MM.1S (cell line): ENCODE data around the gene MEG3.

Experiments
- DNase-seq: peaks from one replicate; pipeline ENCODE4 v3.0.0-alpha.2; 2015
- H2AFZ ChIP-seq: fragments of 300-600 bp; sonication (generic); 2 replicates; pipeline ENCODE4 v1.6.0; 2016; ENCODE audit warnings: antibody characterized with exemption, low read length
- H3F3A ChIP-seq: fragments of 300-600 bp; sonication (generic); 2 replicates; pipeline ENCODE4 v1.6.1; 2016; ENCODE audit warnings: mild to moderate bottlenecking, antibody characterized with exemption, low read length, moderate library complexity, mixed read lengths; ENCODE audit not compliant: insufficient read depth
- H3K27ac ChIP-seq: fragments of 300-600 bp; sonication (generic); 2 replicates; pipeline ENCODE4 v1.5.1; 2016; ENCODE audit warnings: mild to moderate bottlenecking, low read length
- H3K27me3 ChIP-seq: fragments of 300-600 bp; sonication (generic); replicated peaks from 2 replicates; pipeline ENCODE4 v1.6.0; 2016; ENCODE audit warnings: low read length; ENCODE audit not compliant: insufficient read depth
- H3K36me3 ChIP-seq: fragments of 300-600 bp; sonication (generic); replicated peaks from 2 replicates; pipeline ENCODE4 v1.6.1; 2016; ENCODE audit warnings: mild to moderate bottlenecking, low read length, mixed read lengths; ENCODE audit not compliant: insufficient read depth
- H3K4me1 ChIP-seq: fragments of 300-600 bp; sonication (generic); 2 replicates; pipeline ENCODE4 v1.6.1; 2016; ENCODE audit warnings: low read length, mixed read lengths
- H3K4me2 ChIP-seq: fragments of 300-600 bp; sonication (generic); 2 replicates; pipeline ENCODE4 v1.6.0; 2016; ENCODE audit warnings: low read depth, low read length
- H3K4me3 ChIP-seq: fragments of 300-600 bp; sonication (generic); 2 replicates; pipeline ENCODE4 v1.5.1; 2016; ENCODE audit warnings: low read length, mixed read lengths
- H3K79me2 ChIP-seq: fragments of 300-600 bp; sonication (generic); 2 replicates; pipeline ENCODE4 v1.6.1; 2016; ENCODE audit warnings: mixed run types, low read length, mixed read lengths
- H3K9ac ChIP-seq: fragments of 300-600 bp; sonication (generic); 2 replicates; pipeline ENCODE4 v1.6.1; 2016; ENCODE audit warnings: low read length, mixed read lengths
- H3K9me2 ChIP-seq: fragments of 300-600 bp; sonication (generic); replicated peaks from 2 replicates; pipeline ENCODE4 v1.6.1; 2016; ENCODE audit warnings: mild to moderate bottlenecking, low read length, mixed read lengths; ENCODE audit not compliant: insufficient read depth
- H3K9me3 ChIP-seq: fragments of 300-600 bp; sonication (generic); replicated peaks from 2 replicates; pipeline ENCODE4 v1.6.1; 2016; ENCODE audit warnings: mild to moderate bottlenecking, low read length, mixed read lengths; ENCODE audit not compliant: insufficient read depth
- H4K20me1 ChIP-seq: fragments of 300-600 bp; sonication (generic); 2 replicates; pipeline ENCODE4 v1.6.1; 2016; ENCODE audit warnings: mild to moderate bottlenecking, low read length, moderate library complexity, mixed read lengths; ENCODE audit not compliant: insufficient read depth
- CTCF ChIP-seq: fragments of 300-600 bp; sonication (generic); IDR thresholded peaks from 2 replicates; pipeline ENCODE4 v1.5.1; 2016; ENCODE audit warnings: antibody characterized with exemption, low read length, mixed read lengths
- EZH2 ChIP-seq: fragments of 300-600 bp; sonication (generic); optimal IDR thresholded peaks from 2 replicates; pipeline ENCODE3; 2017; ENCODE audit warnings: low read depth, mild to moderate bottlenecking, antibody characterized with exemption, low read length, mixed read lengths
- EZH2phosphoT487 ChIP-seq: fragments of 300-600 bp; sonication (generic); IDR thresholded peaks from 2 replicates; pipeline ENCODE4 v1.6.1; 2018; ENCODE audit warnings: antibody characterized with exemption, low read length

The MEG3 gene

DNA sequence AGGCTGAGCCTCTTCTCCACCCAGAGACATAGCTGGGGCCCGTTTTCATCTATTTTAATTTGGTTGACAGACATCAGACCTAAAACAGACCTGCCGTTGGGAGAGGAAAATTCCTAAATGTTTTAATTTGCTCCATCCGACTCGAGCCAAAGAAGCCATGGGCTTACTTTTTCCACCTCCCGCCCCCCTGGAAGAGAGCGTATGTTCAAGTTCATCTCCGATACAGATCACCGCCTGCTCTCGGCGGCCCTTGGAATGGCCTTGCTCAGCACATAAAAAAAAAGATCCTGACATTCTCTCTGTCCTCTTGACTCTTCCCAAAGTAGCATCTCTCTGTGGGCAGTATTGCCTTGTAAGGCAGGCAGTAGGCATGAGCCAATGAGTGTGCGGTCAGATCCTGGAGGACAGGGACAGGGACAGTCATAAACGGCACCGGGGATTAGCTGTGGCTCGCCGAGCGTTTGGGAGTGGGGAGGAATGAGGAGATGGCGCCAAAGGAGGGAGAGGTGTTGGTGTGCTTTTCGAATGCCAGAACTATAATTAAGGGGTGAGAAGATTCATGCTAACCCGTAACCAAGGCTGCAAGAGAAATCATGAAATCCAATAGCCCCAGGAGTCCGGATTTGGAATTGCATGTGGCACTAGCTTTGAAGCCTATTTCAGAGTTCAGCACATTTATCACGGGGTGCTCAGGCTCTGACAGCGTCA lies 47.9 kb upstream of the MEG3 start:
- Histone ChIP-seq H3K27ac (no peak overlapping the region), H3K27me3 (peaks cover 35% of the 10 kb centered on the region), H3K4me2 (no peak overlapping the region), H3K9me2 (no peaks in the 10 kb centered on the region), H4K20me1 (no peaks in the 10 kb centered on the region), H2AFZ (no peak overlapping the region), H3K4me3 (no peak overlapping the region), H3K9me3 (no peaks in the 10 kb centered on the region), H3F3A (no peaks in the 10 kb centered on the region), H3K4me1 (no peaks in the 10 kb centered on the region), H3K9ac (no peak overlapping the region), H3K36me3 (no peaks in the 10 kb centered on the region), H3K79me2 (no peaks in the 10 kb centered on the region)
- no peak for DNase-seq
- TF ChIP-seq CTCF (no peak), EZH2phosphoT487 (no peak), EZH2 (no peak)

DNA sequence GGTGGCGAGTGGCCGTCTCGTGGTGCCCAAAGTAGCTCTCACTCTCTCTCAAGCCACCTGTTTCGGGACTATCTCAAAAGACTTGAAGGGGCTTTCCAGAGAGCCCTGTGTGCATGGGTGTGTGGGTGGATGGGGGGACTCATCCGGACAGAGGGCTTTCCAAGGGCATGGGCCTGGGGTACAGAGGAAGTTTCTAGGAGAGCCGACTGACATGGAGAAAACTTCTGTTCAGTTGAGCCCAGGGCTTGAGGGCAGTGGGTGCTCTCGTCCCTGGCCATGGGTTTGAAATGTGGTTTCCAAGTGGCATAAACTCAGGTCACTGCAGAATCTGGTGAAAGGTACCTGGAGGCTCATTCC lies 47.4 kb upstream of the MEG3 start:
- no peaks in the 10 kb centered on the region for H3K79me2 ChIP-seq
- H2AFZ ChIP-seq: no peak overlapping the region
- no peak overlapping the region for H3K9ac ChIP-seq
- no peak for DNase-seq
- no peak overlapping the region for H3K4me3 ChIP-seq
- H3K27ac ChIP-seq: no peak overlapping the region
- no peaks in the 10 kb centered on the region for H3K4me1 ChIP-seq
- H3K9me3 ChIP-seq: no peaks in the 10 kb centered on the region
- TF ChIP-seq EZH2phosphoT487: no peak
- TF ChIP-seq CTCF: no peak
- no peak for TF ChIP-seq EZH2
- H3K36me3 ChIP-seq: no peaks in the 10 kb centered on the region
- H3K9me2 ChIP-seq: no peaks in the 10 kb centered on the region
- H3K4me2 ChIP-seq: no peak overlapping the region
- H3F3A ChIP-seq: no peaks in the 10 kb centered on the region
- no peaks in the 10 kb centered on the region for H4K20me1 ChIP-seq
- peaks cover 39% of the 10 kb centered on the region for H3K27me3 ChIP-seq

DNA sequence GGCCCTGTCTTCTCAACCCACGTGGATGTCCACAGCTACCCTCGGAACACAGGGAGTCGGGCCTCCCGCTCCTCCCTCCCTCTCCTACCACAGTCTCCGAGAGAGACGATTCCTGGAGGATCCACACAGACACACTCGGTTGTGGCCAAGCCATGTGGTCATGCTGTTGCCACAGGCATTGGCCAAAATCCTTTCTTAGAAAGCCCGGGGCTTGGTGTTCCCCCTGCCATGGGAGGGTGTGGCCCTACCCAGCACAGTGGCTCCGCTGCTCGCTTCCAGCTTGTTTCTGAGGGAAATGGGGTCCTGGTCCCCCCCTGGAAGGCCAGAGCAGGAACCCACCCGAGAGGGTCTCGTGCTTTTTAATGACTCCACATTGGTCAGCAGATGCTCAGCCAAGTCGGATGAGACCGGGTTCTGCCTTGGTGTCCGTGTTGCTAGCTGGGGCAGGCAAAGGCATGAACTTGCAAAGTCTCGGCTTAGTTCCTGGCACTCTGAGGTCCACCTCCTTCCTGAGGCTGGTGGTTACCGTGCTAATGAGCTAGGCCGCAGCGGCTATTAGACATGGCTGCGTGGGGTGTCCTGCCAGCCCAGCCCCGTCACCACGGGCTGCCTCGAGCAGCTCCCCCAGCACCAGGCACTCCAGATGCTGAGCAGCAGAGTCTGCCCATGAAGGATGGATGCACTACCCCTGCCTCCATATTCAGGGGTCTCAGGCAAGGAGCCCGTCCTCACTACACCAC lies 46.8 kb upstream of the MEG3 start:
- H3K9ac ChIP-seq: no peak overlapping the region
- no peak for TF ChIP-seq EZH2
- TF ChIP-seq EZH2phosphoT487: no peak
- TF ChIP-seq CTCF: no peak
- DNase-seq: no peak
- no peaks in the 10 kb centered on the region for H3K9me2 ChIP-seq
- H3K36me3 ChIP-seq: no peaks in the 10 kb centered on the region
- no peak overlapping the region for H3K4me3 ChIP-seq
- H3F3A ChIP-seq: no peaks in the 10 kb centered on the region
- H3K27ac ChIP-seq: no peak overlapping the region
- H4K20me1 ChIP-seq: no peaks in the 10 kb centered on the region
- H2AFZ ChIP-seq: no peak overlapping the region
- H3K9me3 ChIP-seq: no peaks in the 10 kb centered on the region
- peaks cover 39% of the 10 kb centered on the region for H3K27me3 ChIP-seq
- H3K4me1 ChIP-seq: no peaks in the 10 kb centered on the region
- no peak overlapping the region for H3K4me2 ChIP-seq
- no peaks in the 10 kb centered on the region for H3K79me2 ChIP-seq
